HEK293 (cell line): ENCODE data around the gene RABGEF1.
"Not testable (repeated sequence)": the region's sequence is repeated elsewhere in the genome, so short reads cannot be mapped to it uniquely, and the experiment has no call there.

Experiments
- CTCF ChIA-PET: fragments of 350-600 bp; formaldehyde crosslinking; extraction: SDS; loops from one replicate; lab custom pipeline; 2021; ENCODE audit warnings: antibody characterized with exemption; lab: Yijun Ruan, JAX
- POLR2A ChIA-PET: fragments of 300-600 bp; formaldehyde crosslinking; extraction: SDS; loops from one replicate; lab custom pipeline; 2020; ENCODE audit warnings: antibody characterized with exemption, inconsistent platforms; lab: Yijun Ruan, JAX
- H3K27ac ChIP-seq: fragments of 200-500 bp; sonication (Bioruptor generic); 2 replicates; pipeline ENCODE4 v1.5.1; 2014; ENCODE audit warnings: low read depth, low read length, control low read depth, inconsistent platforms; ENCODE audit errors: extremely low read depth
- H3K36me3 ChIP-seq, 2 experiments: fragments of 200-500 bp in 1 of 2; sonication (Bioruptor generic) in 1 of 2; 1 replicate in 1 of 2; 2 replicates in 1 of 2; pipeline ENCODE4 v1.5.1; 2014 to 2017; ENCODE audit warnings: inconsistent platforms in 2 of 2, low read length in 2 of 2; ENCODE audit not compliant: control insufficient read depth in 2 of 2, insufficient read depth in 1 of 2
- H3K4me1 ChIP-seq: fragments of 200-500 bp; sonication (Bioruptor generic); 2 replicates; pipeline ENCODE4 v1.5.1; 2014; ENCODE audit warnings: mild to moderate bottlenecking, low read length, inconsistent platforms; ENCODE audit not compliant: control insufficient read depth, insufficient read depth
- H3K4me3 ChIP-seq: 2 replicates; pipeline ENCODE4 v1.5.1; 2011; ENCODE audit warnings: low read depth, mild to moderate bottlenecking, control low read depth, low read length, moderate library complexity
- H3K9me3 ChIP-seq: fragments of 200-500 bp; sonication (Bioruptor generic); 2 replicates; pipeline ENCODE4 v1.5.1; 2014; ENCODE audit warnings: low read depth, low read length, inconsistent platforms; ENCODE audit not compliant: control insufficient read depth, insufficient read depth
- HOXA7 ChIP-seq: sonication (generic); formaldehyde crosslinking; IDR thresholded peaks from 2 replicates; pipeline ENCODE4 v1.8.1; 2022; ENCODE audit warnings: missing genetic modification reagents, borderline replicate concordance
- KLF1 ChIP-seq: fragments of 450-650 bp; formaldehyde crosslinking; IDR thresholded peaks from 2 replicates; pipeline ENCODE4 v1.5.1; 2016; ENCODE audit warnings: missing biosample characterization, missing genetic modification characterization
- KLF17 ChIP-seq: fragments of 450-650 bp; formaldehyde crosslinking; IDR thresholded peaks from 2 replicates; pipeline ENCODE4 v1.5.1; 2016; ENCODE audit warnings: missing biosample characterization, missing genetic modification characterization
- KLF8 ChIP-seq: fragments of 450-650 bp; formaldehyde crosslinking; IDR thresholded peaks from 2 replicates; pipeline ENCODE4 v1.5.1; 2016; ENCODE audit warnings: missing biosample characterization, missing genetic modification characterization
- MEIS1 ChIP-seq: sonication (generic); formaldehyde crosslinking; IDR thresholded peaks from 2 replicates; pipeline ENCODE4 v1.8.1; 2022; ENCODE audit warnings: missing genetic modification reagents, mild to moderate bottlenecking, borderline replicate concordance
- MYNN ChIP-seq: fragments of 450-650 bp; formaldehyde crosslinking; IDR thresholded peaks from 2 replicates; pipeline ENCODE4 v1.5.1; 2016; ENCODE audit warnings: missing biosample characterization, missing genetic modification characterization, borderline replicate concordance
- PRDM1 ChIP-seq: fragments of 450-650 bp; formaldehyde crosslinking; IDR thresholded peaks from 2 replicates; pipeline ENCODE4; 2016; ENCODE audit warnings: missing biosample characterization, missing genetic modification characterization
- SCRT2 ChIP-seq: fragments of 450-650 bp; formaldehyde crosslinking; IDR thresholded peaks from 2 replicates; pipeline ENCODE4 v1.5.1; 2016; ENCODE audit warnings: missing biosample characterization, missing genetic modification characterization
- SP2 ChIP-seq: fragments of 450-650 bp; formaldehyde crosslinking; IDR thresholded peaks from 2 replicates; pipeline ENCODE4 v1.5.1; 2016; ENCODE audit warnings: missing biosample characterization, missing genetic modification characterization
- ZBTB7A ChIP-seq: fragments of 450-650 bp; formaldehyde crosslinking; IDR thresholded peaks from 2 replicates; pipeline ENCODE4 v1.5.1; 2016; ENCODE audit warnings: low read depth, missing biosample characterization, missing genetic modification characterization
- ZNF202 ChIP-seq: fragments of 450-650 bp; formaldehyde crosslinking; IDR thresholded peaks from 2 replicates; pipeline ENCODE4 v1.5.1; 2016; ENCODE audit warnings: missing biosample characterization, missing genetic modification characterization, borderline replicate concordance
- ZNF350 ChIP-seq: fragments of 450-650 bp; formaldehyde crosslinking; IDR thresholded peaks from 2 replicates; pipeline ENCODE4 v1.5.0; 2017; ENCODE audit warnings: missing biosample characterization, mild to moderate bottlenecking, missing genetic modification characterization
- ZNF354C ChIP-seq: fragments of 450-650 bp; formaldehyde crosslinking; IDR thresholded peaks from 2 replicates; pipeline ENCODE4 v1.5.1; 2016; ENCODE audit warnings: missing biosample characterization, missing genetic modification characterization, low read depth, borderline replicate concordance
- ZNF394 ChIP-seq: fragments of 450-650 bp; formaldehyde crosslinking; IDR thresholded peaks from 2 replicates; pipeline ENCODE4 v1.5.1; 2016; ENCODE audit warnings: missing biosample characterization, missing genetic modification characterization, mild to moderate bottlenecking, moderate library complexity, borderline replicate concordance
- ZNF529 ChIP-seq: fragments of 450-650 bp; formaldehyde crosslinking; IDR thresholded peaks from 2 replicates; pipeline ENCODE4 v1.5.1; 2017; ENCODE audit warnings: missing genetic modification characterization, missing biosample characterization; ENCODE audit not compliant: insufficient replicate concordance
- ZNF707 ChIP-seq: fragments of 450-650 bp; formaldehyde crosslinking; IDR thresholded peaks from 2 replicates; pipeline ENCODE4 v1.5.1; 2016; ENCODE audit warnings: missing biosample characterization, missing genetic modification characterization
- ZNF791 ChIP-seq: fragments of 450-650 bp; formaldehyde crosslinking; IDR thresholded peaks from 2 replicates; pipeline ENCODE4 v1.5.1; 2016; ENCODE audit warnings: missing biosample characterization, missing genetic modification characterization
- ZNF837 ChIP-seq: fragments of 450-650 bp; formaldehyde crosslinking; IDR thresholded peaks from 2 replicates; pipeline ENCODE4 v1.5.1; 2016; ENCODE audit warnings: missing biosample characterization, missing genetic modification characterization
- TF ChIP-seq, protein P1 (sequence below): fragments of 450-650 bp; formaldehyde crosslinking; IDR thresholded peaks from 2 replicates; pipeline ENCODE4 v1.5.1; 2016; ENCODE audit warnings: missing biosample characterization, missing genetic modification characterization
- TF ChIP-seq, protein P2 (sequence below): fragments of 450-650 bp; formaldehyde crosslinking; IDR thresholded peaks from 2 replicates; pipeline ENCODE4 v1.5.1; 2017; ENCODE audit warnings: missing biosample characterization, missing genetic modification characterization
- TF ChIP-seq, protein P3 (sequence below): fragments of 450-650 bp; formaldehyde crosslinking; IDR thresholded peaks from 2 replicates; pipeline ENCODE4; 2016; ENCODE audit warnings: missing biosample characterization, missing genetic modification characterization

Gene RABGEF1

GRCh38 chr7:66693331-66693730, 47.2 kb upstream of the RABGEF1 start:
- no peak overlapping the region for H3K27ac ChIP-seq
- no peak for TF ChIP-seq MEIS1 (CRISPR knock-in tag)
- TF ChIP-seq, protein P1, sequence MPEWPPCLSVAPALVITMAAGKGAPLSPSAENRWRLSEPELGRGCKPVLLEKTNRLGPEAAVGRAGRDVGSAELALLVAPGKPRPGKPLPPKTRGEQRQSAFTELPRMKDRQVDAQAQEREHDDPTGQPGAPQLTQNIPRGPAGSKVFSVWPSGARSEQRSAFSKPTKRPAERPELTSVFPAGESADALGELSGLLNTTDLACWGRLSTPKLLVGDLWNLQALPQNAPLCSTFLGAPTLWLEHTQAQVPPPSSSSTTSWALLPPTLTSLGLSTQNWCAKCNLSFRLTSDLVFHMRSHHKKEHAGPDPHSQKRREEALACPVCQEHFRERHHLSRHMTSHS (tag by site-specific recombination), result no peak
- no peak for TF ChIP-seq ZNF394
- no peak for TF ChIP-seq ZNF707 (tag by site-specific recombination)
- no peak for TF ChIP-seq ZNF529 (tag by site-specific recombination)
- TF ChIP-seq ZBTB7A (tag by site-specific recombination), result no peak
- TF ChIP-seq, all 188 proteins: peak for 0
- H3K4me1 ChIP-seq, result no peaks in the 10 kb centered on the region
- CTCF ChIA-PET, result no interaction called here
- no peak overlapping the region for H3K4me3 ChIP-seq
- H3K36me3 ChIP-seq, result no peaks in the 10 kb centered on the region; a peak in 1 of 3 replicates
- POLR2A ChIA-PET, result no interaction called here
- no peaks in the 10 kb centered on the region for H3K9me3 ChIP-seq

DNA sequence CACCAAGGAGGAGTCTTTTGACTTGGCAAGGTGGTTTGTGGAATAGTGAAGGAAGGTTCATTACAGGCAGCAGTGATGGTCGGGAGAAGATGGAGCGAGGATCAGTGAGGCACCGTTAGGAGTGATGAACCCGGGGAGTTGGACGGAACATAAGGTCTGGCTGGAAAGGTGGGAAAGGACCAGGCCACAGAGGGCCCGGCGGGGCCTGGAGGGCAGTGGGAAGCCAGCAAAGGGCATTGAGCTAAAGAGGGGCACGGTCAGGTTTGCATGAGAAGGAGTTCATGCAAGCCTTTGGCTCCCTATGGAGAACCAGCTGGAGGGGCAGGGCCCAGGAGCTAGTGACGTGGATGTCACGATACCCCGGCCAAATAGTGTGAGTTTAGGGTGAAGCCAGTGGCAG, 46.2 kb upstream of the RABGEF1 start:
- Histone ChIP-seq H3K4me1 (no peaks in the 10 kb centered on the region), H3K9me3 (no peaks in the 10 kb centered on the region), H3K27ac (no peak overlapping the region), H3K4me3 (no peak overlapping the region), H3K36me3 (no peaks in the 10 kb centered on the region; a peak in 1 of 3 replicates)
- POLR2A ChIA-PET, result no interaction called here
- CTCF ChIA-PET, result no interaction called here
- no peak for TF ChIP-seq ZNF350 (tag by site-specific recombination)
- no peak for TF ChIP-seq SCRT2
- TF ChIP-seq SP2 (tag by site-specific recombination), result no peak

DNA sequence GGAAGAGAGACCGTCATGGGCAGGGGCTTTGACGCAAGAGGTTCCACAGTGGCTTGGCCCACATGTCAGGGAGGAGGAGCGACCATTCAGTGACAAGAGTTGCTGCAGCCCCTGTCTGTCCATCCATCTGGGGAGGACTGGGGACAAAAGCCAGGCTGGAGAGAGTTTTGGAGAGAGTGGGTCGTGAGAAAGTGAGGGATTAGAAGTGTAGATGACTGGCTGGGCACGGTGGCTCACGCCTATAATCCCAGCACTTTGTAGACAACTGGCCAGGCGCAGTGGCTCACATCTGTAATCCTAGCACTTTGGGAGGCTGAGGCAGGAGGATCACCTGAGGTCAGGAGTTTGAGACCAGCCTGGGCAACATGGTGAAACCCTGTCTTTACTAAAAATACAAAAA, 45.1 kb upstream of the RABGEF1 start:
- TF ChIP-seq PRDM1 (tag by site-specific recombination), result peak; percentile 61
- POLR2A ChIA-PET, H3K36me3 ChIP-seq, H3K27ac ChIP-seq, H3K4me3 ChIP-seq, H3K9me3 ChIP-seq, H3K4me1 ChIP-seq: not testable (repeated sequence)
- CTCF ChIA-PET, result interaction anchor here (0.7 kb wide), 1 partner anchor 13 kb away, joined by 3 read pairs; no protein-coding TSS in a partner anchor

GRCh38 chr7:66696134-66696533, 44.4 kb upstream of the RABGEF1 start:
- H3K4me1 ChIP-seq, CTCF ChIA-PET, H3K27ac ChIP-seq, H3K36me3 ChIP-seq, H3K9me3 ChIP-seq, H3K4me3 ChIP-seq: not testable (repeated sequence)
- TF ChIP-seq MYNN (tag by site-specific recombination), result peak; percentile 50; the same call in 1 of the 2 replicates
- TF ChIP-seq KLF1 (tag by site-specific recombination), result peak; percentile 24; the same call in 1 of the 2 replicates
- POLR2A ChIA-PET, result interaction anchor here (0.7 kb wide), 1 partner anchor 9 kb away, joined by 9 read pairs; no protein-coding TSS in a partner anchor

- H3K27ac ChIP-seq, result no peak overlapping the region
- H3K4me3 ChIP-seq, result no peak overlapping the region
- POLR2A ChIA-PET, result interaction anchor here (0.7 kb wide), 1 partner anchor 9 kb away, joined by 9 read pairs; no protein-coding TSS in a partner anchor
- H3K36me3 ChIP-seq, result no peaks in the 10 kb centered on the region; a peak in 1 of 3 replicates
- no peaks in the 10 kb centered on the region for H3K9me3 ChIP-seq
- no peaks in the 10 kb centered on the region for H3K4me1 ChIP-seq
- CTCF ChIA-PET, result no interaction called here
- no peak for TF ChIP-seq KLF17 (tag by site-specific recombination)
- TF ChIP-seq, protein P2, sequence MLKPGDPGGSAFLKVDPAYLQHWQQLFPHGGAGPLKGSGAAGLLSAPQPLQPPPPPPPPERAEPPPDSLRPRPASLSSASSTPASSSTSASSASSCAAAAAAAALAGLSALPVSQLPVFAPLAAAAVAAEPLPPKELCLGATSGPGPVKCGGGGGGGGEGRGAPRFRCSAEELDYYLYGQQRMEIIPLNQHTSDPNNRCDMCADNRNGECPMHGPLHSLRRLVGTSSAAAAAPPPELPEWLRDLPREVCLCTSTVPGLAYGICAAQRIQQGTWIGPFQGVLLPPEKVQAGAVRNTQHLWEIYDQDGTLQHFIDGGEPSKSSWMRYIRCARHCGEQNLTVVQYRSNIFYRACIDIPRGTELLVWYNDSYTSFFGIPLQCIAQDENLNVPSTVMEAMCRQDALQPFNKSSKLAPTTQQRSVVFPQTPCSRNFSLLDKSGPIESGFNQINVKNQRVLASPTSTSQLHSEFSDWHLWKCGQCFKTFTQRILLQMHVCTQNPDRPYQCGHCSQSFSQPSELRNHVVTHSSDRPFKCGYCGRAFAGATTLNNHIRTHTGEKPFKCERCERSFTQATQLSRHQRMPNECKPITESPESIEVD (tag by site-specific recombination), result no peak
- no peak for TF ChIP-seq ZNF202
- no peak for TF ChIP-seq ZNF791
- TF ChIP-seq, protein P3, sequence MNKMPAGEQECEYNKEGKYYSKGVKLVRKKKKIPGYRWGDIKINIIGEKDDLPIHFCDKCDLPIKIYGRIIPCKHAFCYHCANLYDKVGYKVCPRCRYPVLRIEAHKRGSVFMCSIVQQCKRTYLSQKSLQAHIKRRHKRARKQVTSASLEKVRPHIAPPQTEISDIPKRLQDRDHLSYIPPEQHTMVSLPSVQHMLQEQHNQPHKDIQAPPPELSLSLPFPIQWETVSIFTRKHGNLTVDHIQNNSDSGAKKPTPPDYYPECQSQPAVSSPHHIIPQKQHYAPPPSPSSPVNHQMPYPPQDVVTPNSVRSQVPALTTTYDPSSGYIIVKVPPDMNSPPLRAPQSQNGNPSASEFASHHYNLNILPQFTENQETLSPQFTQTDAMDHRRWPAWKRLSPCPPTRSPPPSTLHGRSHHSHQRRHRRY (tag by site-specific recombination), result no peak
- no peak for TF ChIP-seq ZNF837 (tag by site-specific recombination)
- TF ChIP-seq ZNF354C (tag by site-specific recombination), result no peak
- no peak for TF ChIP-seq KLF8 (tag by site-specific recombination)
- TF ChIP-seq HOXA7, result no peak
Measured at GRCh38 chr7:66696774-66697191, 43.8 kb upstream of the RABGEF1 start.
